Fibroblast of mammary gland (primary cell): Measurements from ENCODE around the gene IL36G.
"Not testable (repeated sequence)": the region's sequence is repeated elsewhere in the genome, so short reads cannot be mapped to it uniquely, and the experiment has no call there.

Experiments
- DNase-seq: peaks from one replicate; pipeline ENCODE4 v3.0.0-alpha.2; 2010; ENCODE audit warnings: low read depth
- H3K4me3 ChIP-seq: 2 replicates; pipeline ENCODE4 v1.5.1; 2011; ENCODE audit warnings: low read depth, mild to moderate bottlenecking, low read length, moderate library complexity; ENCODE audit not compliant: control insufficient read depth
- TF ChIP-seq, protein P1 (sequence below): conservative IDR thresholded peaks from 2 replicates; pipeline ENCODE4 v1.5.1; 2011; ENCODE audit warnings: low read depth, low read length, inconsistent platforms; ENCODE audit not compliant: control insufficient read depth, insufficient read depth

IL36G gene

DNA sequence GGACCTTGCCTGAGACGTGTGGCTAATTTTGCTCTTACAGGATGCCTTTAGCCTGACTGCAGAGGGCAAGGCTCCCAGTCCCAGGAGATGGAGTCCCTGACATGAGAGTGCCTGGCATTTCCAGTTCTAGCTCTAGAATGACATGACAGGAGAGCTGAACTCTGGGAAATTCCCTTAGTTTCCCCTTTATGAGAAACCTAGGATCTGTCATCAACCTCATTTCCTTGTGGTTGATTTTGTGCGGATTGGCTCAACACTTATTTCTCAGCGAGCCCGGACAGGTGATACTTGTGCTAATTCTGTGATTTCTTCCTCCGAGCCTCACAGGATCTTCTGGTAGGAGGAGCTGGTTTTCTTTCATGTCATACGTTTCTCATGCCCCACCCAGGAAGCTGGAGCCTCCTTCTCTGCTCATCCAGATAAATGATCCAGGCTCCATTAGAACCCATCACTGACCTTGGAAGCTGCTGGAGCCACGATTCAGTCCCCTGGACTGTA, at the start of gene IL36G:
Gene IL36G (plus strand): TSS at position 448 of the 498 bp plus-strand sequence. CDS start 633 bp downstream, outside the sequence.
- DNase-seq, result no peak
- TF ChIP-seq, protein P1, sequence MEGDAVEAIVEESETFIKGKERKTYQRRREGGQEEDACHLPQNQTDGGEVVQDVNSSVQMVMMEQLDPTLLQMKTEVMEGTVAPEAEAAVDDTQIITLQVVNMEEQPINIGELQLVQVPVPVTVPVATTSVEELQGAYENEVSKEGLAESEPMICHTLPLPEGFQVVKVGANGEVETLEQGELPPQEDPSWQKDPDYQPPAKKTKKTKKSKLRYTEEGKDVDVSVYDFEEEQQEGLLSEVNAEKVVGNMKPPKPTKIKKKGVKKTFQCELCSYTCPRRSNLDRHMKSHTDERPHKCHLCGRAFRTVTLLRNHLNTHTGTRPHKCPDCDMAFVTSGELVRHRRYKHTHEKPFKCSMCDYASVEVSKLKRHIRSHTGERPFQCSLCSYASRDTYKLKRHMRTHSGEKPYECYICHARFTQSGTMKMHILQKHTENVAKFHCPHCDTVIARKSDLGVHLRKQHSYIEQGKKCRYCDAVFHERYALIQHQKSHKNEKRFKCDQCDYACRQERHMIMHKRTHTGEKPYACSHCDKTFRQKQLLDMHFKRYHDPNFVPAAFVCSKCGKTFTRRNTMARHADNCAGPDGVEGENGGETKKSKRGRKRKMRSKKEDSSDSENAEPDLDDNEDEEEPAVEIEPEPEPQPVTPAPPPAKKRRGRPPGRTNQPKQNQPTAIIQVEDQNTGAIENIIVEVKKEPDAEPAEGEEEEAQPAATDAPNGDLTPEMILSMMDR, result no peak
- no peak within 1 kb of the TSS for H3K4me3 ChIP-seq

DNA sequence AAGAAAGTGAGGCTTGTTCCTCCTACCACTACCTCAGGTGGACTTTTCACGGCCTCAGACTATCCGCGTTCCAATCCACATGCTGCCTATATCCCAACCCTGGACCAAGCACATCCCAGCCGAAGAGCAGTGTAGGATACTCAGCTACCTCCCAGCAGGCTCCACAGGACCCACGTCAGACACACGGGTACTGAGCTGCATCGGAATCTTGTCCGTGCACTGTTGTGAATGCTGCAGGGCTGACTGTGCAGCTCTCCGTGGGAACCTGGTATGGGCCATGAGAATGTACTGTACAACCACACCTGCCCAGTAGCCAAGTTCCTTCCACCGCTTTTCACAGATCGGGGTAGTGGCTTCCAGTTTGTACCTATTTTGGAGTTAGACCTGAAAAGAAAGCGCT, 44.5 kb upstream of the IL36G start:
- no peak overlapping the region for H3K4me3 ChIP-seq
- TF ChIP-seq, protein P1, result no peak
- no peak for DNase-seq

DNA sequence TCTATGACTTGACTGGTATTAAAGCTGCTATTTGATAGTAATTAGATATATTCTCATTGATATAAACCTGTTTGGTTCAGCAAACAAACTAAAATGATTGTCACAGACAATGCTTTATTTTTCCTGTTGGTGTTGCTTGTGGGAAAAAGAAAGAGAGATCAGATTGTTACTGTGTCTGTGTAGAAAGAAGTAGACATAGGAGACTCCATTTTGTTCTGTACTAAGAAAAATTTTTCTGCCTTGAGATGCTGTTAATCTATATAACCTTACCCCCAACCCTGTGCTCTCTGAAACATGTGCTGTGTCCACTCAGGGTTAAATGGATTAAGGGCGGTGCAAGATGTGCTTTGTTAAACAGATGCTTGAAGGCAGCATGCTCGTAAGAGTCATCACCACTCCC, 43.7 kb upstream of the IL36G start:
- H3K4me3 ChIP-seq, DNase-seq: not testable (repeated sequence)

DNA sequence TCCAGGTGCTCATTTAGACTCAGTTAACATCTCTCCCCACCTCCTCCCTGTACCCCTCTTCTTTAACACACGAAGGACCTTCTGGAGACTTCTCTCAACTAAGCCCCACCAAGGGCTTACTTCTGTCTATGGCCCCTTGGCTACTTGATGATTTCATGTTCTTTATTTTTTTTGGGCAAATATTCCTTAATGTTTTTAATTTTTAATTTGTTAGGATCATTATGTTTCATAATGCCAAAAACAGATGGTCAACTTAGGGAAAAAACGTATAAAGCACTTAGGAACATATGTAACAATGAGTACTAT, 40.9 kb upstream of the IL36G start:
- TF ChIP-seq, protein P1, result no peak
- no peak for DNase-seq
- H3K4me3 ChIP-seq, result no peak overlapping the region

DNA sequence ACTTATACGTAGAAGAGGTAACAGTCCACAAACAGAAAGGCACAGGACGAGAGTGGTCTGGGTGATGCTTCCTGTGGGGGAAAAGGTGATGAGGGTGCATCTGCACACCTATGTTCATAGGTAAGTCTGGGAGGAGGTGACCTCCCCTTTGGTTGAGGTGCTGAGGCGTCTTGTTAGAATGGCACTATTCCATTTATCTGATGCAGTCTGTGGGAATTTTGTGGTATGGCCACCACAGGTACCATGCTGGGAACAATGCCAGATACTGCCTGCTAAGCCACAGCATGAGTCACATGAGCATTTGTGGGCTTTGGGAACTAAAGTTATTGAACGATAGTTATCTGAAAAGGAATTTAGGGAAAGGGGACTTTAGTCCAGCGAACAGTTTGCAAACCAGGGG, 38.9 kb upstream of the IL36G start:
- no peak for DNase-seq
- TF ChIP-seq, protein P1, result no peak

DNA sequence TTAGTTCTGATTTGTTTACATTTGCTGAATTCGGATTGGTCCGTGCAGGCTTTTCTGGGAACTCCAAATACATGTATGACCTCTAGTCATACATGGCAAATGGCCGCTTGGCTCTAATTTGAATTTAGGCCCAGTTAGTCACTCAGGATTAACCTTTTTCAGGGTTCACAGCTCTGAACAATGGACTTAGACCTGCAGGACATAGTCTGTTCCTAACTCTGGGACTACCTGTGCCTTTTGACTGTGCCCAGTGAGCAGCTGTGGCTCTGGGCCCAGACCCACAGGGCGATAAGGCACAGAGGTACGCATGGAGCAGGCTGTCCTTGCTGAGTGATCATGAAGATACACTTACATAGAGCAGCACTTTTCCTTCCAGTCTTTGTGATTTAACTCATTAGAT, 38.4 kb upstream of the IL36G start:
- DNase-seq, result no peak
- TF ChIP-seq, protein P1, result no peak
- H3K4me3 ChIP-seq, result no peak overlapping the region

More for the DNA sequence above, 38.9 kb upstream of the IL36G start:
- H3K4me3 ChIP-seq, result no peak overlapping the region

DNA sequence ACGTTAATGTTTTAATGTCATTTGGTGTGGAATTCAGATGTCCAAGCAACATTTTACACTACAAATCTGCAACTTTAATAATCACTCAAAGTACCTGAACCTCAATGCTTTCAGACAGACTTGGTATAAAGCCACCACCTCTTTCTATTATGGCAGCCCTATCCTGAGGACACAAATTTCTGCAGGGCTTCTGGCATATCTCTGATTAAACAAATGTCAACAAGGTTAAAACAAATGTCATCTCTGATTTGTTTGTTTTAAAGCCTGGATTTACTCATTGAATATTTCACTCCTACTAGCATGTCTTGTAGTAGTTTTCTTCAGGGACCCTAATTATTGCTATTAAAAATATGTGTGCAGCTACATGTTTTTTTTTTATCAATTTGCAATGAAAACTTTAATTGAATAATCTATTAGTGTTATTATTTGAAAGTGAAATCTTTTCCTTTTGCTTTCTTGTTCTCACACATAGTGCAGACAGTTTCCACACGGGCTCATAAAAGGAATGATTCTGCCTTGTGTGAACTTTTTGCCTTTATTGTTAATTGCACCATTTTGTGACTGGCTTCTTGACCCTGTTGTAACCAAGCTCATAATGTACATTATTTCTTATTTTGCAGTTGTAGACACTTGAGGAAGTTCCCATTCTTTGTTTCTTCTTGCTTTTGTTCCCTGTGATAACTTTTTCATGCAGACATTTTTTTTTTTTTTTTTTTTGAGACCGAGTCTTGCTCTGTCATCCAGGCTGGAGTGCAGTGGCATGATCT, 36.8 kb upstream of the IL36G start:
- no peak overlapping the region for H3K4me3 ChIP-seq
- no peak for DNase-seq
- TF ChIP-seq, protein P1, result no peak
